Endothelial cell of umbilical vein (primary cell): Measurements from ENCODE around the gene SPTB. TPM values are rescaled to one million over a fixed set of nuclear protein-coding genes. Genes with fewer than 3 reads are reported as not detected.
A peak's percentile ranks its signal among the peaks of the same experiment; 100 is the strongest.

Experiments
- BruUV-seq: library from RNA; stranded (reverse); fragments of 400-500 nt; replicated peaks from 2 replicates; lab custom pipeline; 2021; lab: Mats Ljungman, UMichigan
- CTCF ChIA-PET: fragments of 300-600, 350-600 bp; sonication (Branson Sonifier 250); formaldehyde crosslinking; loops from one replicate; lab custom pipeline; 2021; ENCODE audit warnings: antibody characterized with exemption, inconsistent platforms; lab: Charles Lee
- POLR2A ChIA-PET: fragments of 300-600, 350-600 bp; sonication (Branson Sonifier 250); formaldehyde crosslinking; loops from one replicate; lab custom pipeline; 2021; ENCODE audit warnings: antibody characterized with exemption, inconsistent platforms; lab: Charles Lee
- DNase-seq: peaks from one replicate; pipeline ENCODE4 v3.0.0-alpha.2; 2011; ENCODE audit warnings: low read depth, low spot score
- FAIRE-seq: peaks from 2 replicates; lab custom pipeline; 2011; peaks lifted over from hg19 to GRCh38; lab: Jason Lieb, UNC
- H2AFZ ChIP-seq: 2 replicates; pipeline ENCODE4 v1.6.0; 2012; ENCODE audit warnings: low read depth, low read length, control low read depth, inconsistent platforms
- H3K27ac ChIP-seq: 2 replicates; pipeline ENCODE4 v1.5.1; 2011; ENCODE audit warnings: low read depth, mild to moderate bottlenecking, control low read depth, low read length, moderate library complexity; ENCODE audit not compliant: insufficient read depth
- H3K27me3 ChIP-seq, 2 experiments: 2 replicates each; pipeline versions ENCODE4 v1.6.0 to v1.6.1; 2011; ENCODE audit warnings: low read length in 2 of 2, mixed read lengths in 1 of 2; ENCODE audit not compliant: control insufficient read depth in 2 of 2, insufficient read depth in 2 of 2
- H3K36me3 ChIP-seq, 2 experiments: 2 replicates in 1 of 2; 3 replicates in 1 of 2; pipeline ENCODE4 v1.5.1; 2011; ENCODE audit warnings: low read length in 2 of 2, mild to moderate bottlenecking in 1 of 2, moderate library complexity in 1 of 2; ENCODE audit not compliant: control insufficient read depth in 2 of 2, insufficient read depth in 2 of 2; ENCODE audit errors: extremely low read depth in 1 of 2
- H3K4me1 ChIP-seq: 3 replicates; pipeline ENCODE4 v1.5.1; 2011; ENCODE audit warnings: mild to moderate bottlenecking, low read length; ENCODE audit not compliant: control insufficient read depth, insufficient read depth; ENCODE audit errors: extremely low read depth
- H3K4me2 ChIP-seq: 2 replicates; pipeline ENCODE4 v1.6.1; 2011; ENCODE audit warnings: low read length, control low read depth, mixed read lengths; ENCODE audit not compliant: insufficient read depth
- H3K4me3 ChIP-seq, 3 experiments: fragments of 200-600 bp in 1 of 3; sonication (generic), shearing (Covaris generic) in 1 of 3; replicated peaks in 1 of 3; 2 replicates each; pipeline ENCODE4 v1.5.1; 2011 to 2016; ENCODE audit warnings: control low read depth in 3 of 3, low read length in 3 of 3, mild to moderate bottlenecking in 2 of 3, inconsistent platforms in 1 of 3, low read depth in 1 of 3, moderate library complexity in 1 of 3; ENCODE audit not compliant: insufficient read depth in 1 of 3
- H3K79me2 ChIP-seq: 2 replicates; pipeline ENCODE4 v1.6.0; 2012; ENCODE audit warnings: low read length, inconsistent platforms; ENCODE audit not compliant: control insufficient read depth, insufficient read depth
- H3K9ac ChIP-seq: replicated peaks from 2 replicates; pipeline ENCODE3; 2011; ENCODE audit warnings: low read length, control low read depth; ENCODE audit not compliant: insufficient read depth; ENCODE audit errors: extremely low read depth
- H3K9me1 ChIP-seq: replicated peaks from 3 replicates; pipeline ENCODE4 v1.6.0; 2011; ENCODE audit warnings: mild to moderate bottlenecking, low read length; ENCODE audit not compliant: control insufficient read depth, insufficient read depth; ENCODE audit errors: extremely low read depth
- H3K9me3 ChIP-seq: replicated peaks from 2 replicates; pipeline ENCODE4 v1.5.1; 2012; ENCODE audit warnings: low read length, inconsistent platforms; ENCODE audit not compliant: control insufficient read depth, insufficient read depth
- H4K20me1 ChIP-seq: replicated peaks from 2 replicates; pipeline ENCODE3; 2011; ENCODE audit warnings: mild to moderate bottlenecking, low read length; ENCODE audit not compliant: control insufficient read depth, insufficient read depth; ENCODE audit errors: extremely low read depth
- EZH2 ChIP-seq: IDR thresholded peaks from 2 replicates; pipeline ENCODE4 v1.6.1; 2012; ENCODE audit warnings: borderline replicate concordance, low read depth, mild to moderate bottlenecking, moderate library complexity, low read length, inconsistent platforms; ENCODE audit not compliant: severe bottlenecking
- FOS ChIP-seq: IDR thresholded peaks from 2 replicates; pipeline ENCODE4 v1.6.1; 2011; ENCODE audit warnings: mild to moderate bottlenecking, low read length, moderate library complexity, borderline replicate concordance; ENCODE audit not compliant: insufficient read depth
- JUN ChIP-seq: IDR thresholded peaks from 2 replicates; pipeline ENCODE4 v1.6.1; 2011; ENCODE audit warnings: borderline replicate concordance, low read depth; ENCODE audit not compliant: insufficient read length, insufficient read depth
- POLR2A ChIP-seq: IDR thresholded peaks from 2 replicates; pipeline ENCODE4 v1.6.1; 2012; ENCODE audit warnings: low read depth, mild to moderate bottlenecking, control low read depth, low read length
- POLR2AphosphoS5 ChIP-seq: IDR thresholded peaks from 2 replicates; pipeline ENCODE4 v1.6.1; 2012; ENCODE audit warnings: low read depth, mild to moderate bottlenecking, control low read depth, low read length, moderate library complexity; ENCODE audit not compliant: insufficient read depth
- dilution Hi-C: fragments of 300-500 bp; cut with MboI; formaldehyde crosslinking; loops from one replicate; pipeline ENCODE4 v1.15.0; 2019; ENCODE audit warnings: low sequenced_read_pairs; ENCODE audit not compliant: extremely low pct_ligation_motif_present
- intact Hi-C: fragments of 100-400 bp; cut with micrococcal nuclease; formaldehyde crosslinking; loops from one replicate; pipeline ENCODE4 v1.10.0; 2022
- polyA plus RNA-seq, 4 experiments: library from polyadenylated mRNA; depleted of rRNA in 3 of 4; stranded (reverse) in 3 of 4; unstranded in 1 of 4; fragments of >200 nt; gene quantifications; 2 replicates each; pipeline versions ENCODE4 v1.2.1 to v1.2.3, GENCODE V29; 2011 to 2012; ENCODE audit warnings: missing spikeins in 1 of 4
- total RNA-seq: library from RNA; stranded (reverse); gene quantifications from 2 replicates; pipeline ENCODE4 v1.2.3, GENCODE V29; 2021
- TF ChIP-seq, protein P1 (sequence below), 2 donors: IDR thresholded peaks; 1 replicate in 1 of 2; 2 replicates in 1 of 2; pipeline ENCODE4 v1.5.1; 2011; ENCODE audit warnings: low read length in 2 of 2, mild to moderate bottlenecking in 2 of 2, moderate library complexity in 2 of 2, control low read depth in 1 of 2, inconsistent platforms in 1 of 2, low read depth in 1 of 2; ENCODE audit not compliant: insufficient read depth in 1 of 2; ENCODE audit errors: extremely low read depth in 1 of 2

The SPTB gene
- total and polyA plus RNA-seq, 2 donors (not counting 3 experiments of a cell fraction or from before 2014, with no cell fraction given): 0.03 to 0.07 TPM

- FAIRE-seq (no peak), DNase-seq (peak; percentile 21)
- Histone ChIP-seq H3K9ac (no peak overlapping the region), H3K27ac (no peak overlapping the region), H3K9me1 (no peaks in the 10 kb centered on the region), H3K79me2 (no peaks in the 10 kb centered on the region), H4K20me1 (no peaks in the 10 kb centered on the region), H3K4me1 (no peaks in the 10 kb centered on the region), H2AFZ (no peak overlapping the region), H3K4me3 (no peak overlapping the region), H3K27me3 (no peaks in the 10 kb centered on the region), H3K4me2 (no peak overlapping the region), H3K9me3 (no peaks in the 10 kb centered on the region), H3K36me3 (no peaks in the 10 kb centered on the region)
- CTCF ChIA-PET: interaction anchor here (0.7 to 5.2 kb wide), 8 partner anchors 9 to 218 kb away, joined by 3 to 61 read pairs (median 4); no protein-coding TSS in a partner anchor
- intact Hi-C loops: loop anchor here (2.0 to 5.0 kb wide), 2 partner anchors 181 to 219 kb away; no protein-coding TSS in a partner anchor
- dilution Hi-C loops: no loop called here
- no peak for TF ChIP-seq POLR2AphosphoS5
- TF ChIP-seq FOS: no peak
- TF ChIP-seq, protein P1, sequence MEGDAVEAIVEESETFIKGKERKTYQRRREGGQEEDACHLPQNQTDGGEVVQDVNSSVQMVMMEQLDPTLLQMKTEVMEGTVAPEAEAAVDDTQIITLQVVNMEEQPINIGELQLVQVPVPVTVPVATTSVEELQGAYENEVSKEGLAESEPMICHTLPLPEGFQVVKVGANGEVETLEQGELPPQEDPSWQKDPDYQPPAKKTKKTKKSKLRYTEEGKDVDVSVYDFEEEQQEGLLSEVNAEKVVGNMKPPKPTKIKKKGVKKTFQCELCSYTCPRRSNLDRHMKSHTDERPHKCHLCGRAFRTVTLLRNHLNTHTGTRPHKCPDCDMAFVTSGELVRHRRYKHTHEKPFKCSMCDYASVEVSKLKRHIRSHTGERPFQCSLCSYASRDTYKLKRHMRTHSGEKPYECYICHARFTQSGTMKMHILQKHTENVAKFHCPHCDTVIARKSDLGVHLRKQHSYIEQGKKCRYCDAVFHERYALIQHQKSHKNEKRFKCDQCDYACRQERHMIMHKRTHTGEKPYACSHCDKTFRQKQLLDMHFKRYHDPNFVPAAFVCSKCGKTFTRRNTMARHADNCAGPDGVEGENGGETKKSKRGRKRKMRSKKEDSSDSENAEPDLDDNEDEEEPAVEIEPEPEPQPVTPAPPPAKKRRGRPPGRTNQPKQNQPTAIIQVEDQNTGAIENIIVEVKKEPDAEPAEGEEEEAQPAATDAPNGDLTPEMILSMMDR (IDR thresholded peaks at IDR 0.05; ENCODE audit: extremely low read depth in 1 of 2, insufficient read depth in 1 of 2, low read depth in 1 of 2, low read length in 2 of 2): peak; percentile 26 to 50
- no peak for TF ChIP-seq EZH2
- no peak for TF ChIP-seq JUN
- TF ChIP-seq POLR2A: no peak
- POLR2A ChIA-PET: no interaction called here
- no TSS peak for BruUV-seq
Observed at GRCh38 chr14:64801800-64802199, 77.9 kb downstream of the SPTB start.
